ENCODE results near the gene HIGD2A. TPM values are rescaled to one million over a fixed set of nuclear protein-coding genes. Genes with fewer than 3 reads are reported as not detected.

Gene HIGD2A
- total RNA-seq, 2 donors from 2014 or later, result 101 to 102 TPM

GRCh38 chr5:176426876-176427275 is 38.3 kb downstream of the HIGD2A start:
- peaks cover 4% of the 10 kb centered on the region for H3K36me3 Mint-ChIP-seq (ENCODE audit: low read depth)
- Histone ChIP-seq H3K4me1 (ENCODE audit: control insufficient read depth, insufficient read depth, low read length) (peaks cover 3% of the 10 kb centered on the region), H3K9ac (ENCODE audit: extremely low read depth, low read length, poor library complexity, severe bottlenecking) (no peak overlapping the region), H3K9me3 (ENCODE audit: control insufficient read depth, low read length) (peaks cover 67% of the 10 kb centered on the region), H3K36me3 (ENCODE audit: control insufficient read depth, insufficient read depth, low read length) (no peaks in the 10 kb centered on the region), H3K27ac (ENCODE audit: low read depth, low read length) (no peak overlapping the region), H3K4me3 (ENCODE audit: low read length) (no peak overlapping the region), H3K27me3 (ENCODE audit: control insufficient read depth, insufficient read depth, low read length, poor library complexity, severe bottlenecking) (no peaks in the 10 kb centered on the region)
- no peak overlapping the region for H3K4me3 Mint-ChIP-seq
- H3K27me3 Mint-ChIP-seq (ENCODE audit: insufficient read depth), result peaks cover 6% of the 10 kb centered on the region
- no peak for DNase-seq
- H3K27ac Mint-ChIP-seq, result no peak overlapping the region
- H3K9me3 Mint-ChIP-seq, result peaks cover 49% of the 10 kb centered on the region
- no peak for TF ChIP-seq CTCF (conservative IDR thresholded peaks at IDR 0.05)
- 82% methylated on average over 1 of the region's 1 CpG; no CpG with 5 or more reads in 1 of the 2 experiments for WGBS, 2 experiments (ENCODE audit: insufficient coverage in 1 of 2, insufficient read length in 1 of 2)
- H3K4me1 Mint-ChIP-seq, result no peaks in the 10 kb centered on the region

GRCh38 chr5:176427971-176428370 is 39.4 kb downstream of the HIGD2A start:
- Histone ChIP-seq H3K9me3 (ENCODE audit: control insufficient read depth, low read length) (peaks cover 65% of the 10 kb centered on the region), H3K27ac (ENCODE audit: low read depth, low read length) (no peak overlapping the region), H3K36me3 (ENCODE audit: control insufficient read depth, insufficient read depth, low read length) (no peaks in the 10 kb centered on the region), H3K27me3 (ENCODE audit: control insufficient read depth, insufficient read depth, low read length, poor library complexity, severe bottlenecking) (no peaks in the 10 kb centered on the region), H3K9ac (ENCODE audit: extremely low read depth, low read length, poor library complexity, severe bottlenecking) (no peak overlapping the region), H3K4me3 (ENCODE audit: low read length) (no peak overlapping the region), H3K4me1 (ENCODE audit: control insufficient read depth, insufficient read depth, low read length) (peaks cover 3% of the 10 kb centered on the region)
- Mint-ChIP-seq H3K27ac (no peak overlapping the region), H3K4me3 (no peak overlapping the region), H3K27me3 (ENCODE audit: insufficient read depth) (peaks cover 11% of the 10 kb centered on the region), H3K36me3 (ENCODE audit: low read depth) (peaks cover 10% of the 10 kb centered on the region), H3K9me3 (peaks cover 48% of the 10 kb centered on the region), H3K4me1 (no peaks in the 10 kb centered on the region)
- DNase-seq, result no peak
- 88 to 95% methylated on average over 3 to 4 of the region's 4 CpGs for WGBS, 2 experiments (ENCODE audit: insufficient coverage in 1 of 2, insufficient read length in 1 of 2)
- no peak for TF ChIP-seq CTCF (conservative IDR thresholded peaks at IDR 0.05)

DNA sequence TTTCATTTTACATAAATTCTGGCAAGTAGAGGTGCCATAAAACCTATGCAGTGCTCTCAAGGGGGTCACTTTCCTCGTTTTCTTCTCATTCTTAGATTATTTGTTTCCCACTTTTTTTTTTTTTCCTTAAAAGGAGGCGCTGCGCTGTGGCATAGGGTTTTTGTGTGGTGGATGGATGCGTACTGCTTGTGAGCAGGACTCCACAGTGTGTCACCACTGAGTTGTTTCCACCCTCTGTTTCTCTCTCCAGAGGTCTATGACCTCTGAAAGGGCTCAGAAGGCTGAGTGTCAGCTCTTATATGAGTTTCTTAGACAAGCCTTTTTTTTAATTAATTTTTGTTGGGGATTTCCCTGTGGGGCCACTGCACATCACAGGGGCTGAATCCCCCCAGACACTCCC is 41.4 kb downstream of the HIGD2A start:
- H3K9me3 Mint-ChIP-seq, result peaks cover 38% of the 10 kb centered on the region
- peaks cover 47% of the 10 kb centered on the region for H3K9me3 ChIP-seq (ENCODE audit: control insufficient read depth, low read length)
- H3K4me1 ChIP-seq (ENCODE audit: control insufficient read depth, insufficient read depth, low read length), result peaks cover 3% of the 10 kb centered on the region
- no peaks in the 10 kb centered on the region for H3K27me3 ChIP-seq (ENCODE audit: control insufficient read depth, insufficient read depth, low read length, poor library complexity, severe bottlenecking)
- no peak overlapping the region for H3K27ac ChIP-seq (ENCODE audit: low read depth, low read length)
- H3K27ac Mint-ChIP-seq, result no peak overlapping the region
- TF ChIP-seq CTCF (conservative IDR thresholded peaks at IDR 0.05), result peak; percentile 29
- WGBS, 2 experiments (ENCODE audit: insufficient coverage in 1 of 2, insufficient read length in 1 of 2), result 67 to 78% methylated on average over 1 to 4 of the region's 4 CpGs
- no peak overlapping the region for H3K4me3 Mint-ChIP-seq
- no peaks in the 10 kb centered on the region for H3K4me1 Mint-ChIP-seq
- no peak overlapping the region for H3K4me3 ChIP-seq (ENCODE audit: low read length)
- peaks cover 6% of the 10 kb centered on the region for H3K36me3 Mint-ChIP-seq (ENCODE audit: low read depth)
- no peak for DNase-seq
- H3K27me3 Mint-ChIP-seq (ENCODE audit: insufficient read depth), result peaks cover 11% of the 10 kb centered on the region
- no peak overlapping the region for H3K9ac ChIP-seq (ENCODE audit: extremely low read depth, low read length, poor library complexity, severe bottlenecking)
- H3K36me3 ChIP-seq (ENCODE audit: control insufficient read depth, insufficient read depth, low read length), result no peaks in the 10 kb centered on the region
